GM12892 (cell line): ENCODE measurements around the gene UBE2C.
"Not testable (repeated sequence)": the region's sequence is repeated elsewhere in the genome, so short reads cannot be mapped to it uniquely, and the experiment has no call there.

ENCODE experiments used
- POLR2A ChIP-seq: IDR thresholded peaks from 2 replicates; pipeline ENCODE4 v1.6.1; 2011; ENCODE audit warnings: low read depth, low read length, control low read depth
- POLR2AphosphoS5 ChIP-seq: IDR thresholded peaks from 2 replicates; pipeline ENCODE4 v1.6.1; 2011; ENCODE audit warnings: low read depth, low read length, control low read depth
- TAF1 ChIP-seq: IDR thresholded peaks from 2 replicates; pipeline ENCODE4 v1.6.1; 2011; ENCODE audit warnings: low read depth, mild to moderate bottlenecking, control low read depth, low read length, borderline replicate concordance

- TF ChIP-seq POLR2AphosphoS5, POLR2A, TAF1: not testable (repeated sequence)
These were observed 47.7 kb upstream of the UBE2C start for GRCh38 chr20:45764618-45765282.
